ENCODE measurements around the gene CNTFR. TPM values are rescaled to one million over a fixed set of nuclear protein-coding genes. Genes with fewer than 3 reads are reported as not detected.

Gene CNTFR
- total RNA-seq, 4 donors from 2014 or later, result 41.9 to 81.5 (median 60.4) TPM

- ATAC-seq (ENCODE audit: low FRiP score) (no peak), DNase-seq (ENCODE audit: low spot score) (no peak)
- no peak for TF ChIP-seq CTCF (IDR thresholded peaks at IDR 0.05)
Observed at GRCh38 chr9:34579104-34579807, 10.3 kb downstream of the CNTFR start.

- TF ChIP-seq CTCF (IDR thresholded peaks at IDR 0.05), result no peak
- ATAC-seq (ENCODE audit: low FRiP score), result peak; percentile 48
- no peak for DNase-seq (ENCODE audit: low spot score)
Observed at GRCh38 chr9:34578241-34579103, 11.1 kb downstream of the CNTFR start.

- no peak for TF ChIP-seq CTCF (IDR thresholded peaks at IDR 0.05)
- DNase-seq (ENCODE audit: low spot score) (no peak), ATAC-seq (ENCODE audit: low FRiP score) (no peak)
Observed at GRCh38 chr9:34577400-34578240, 11.9 kb downstream of the CNTFR start.

- DNase-seq (ENCODE audit: low spot score) (no peak), ATAC-seq (ENCODE audit: low FRiP score) (no peak)
- TF ChIP-seq CTCF (IDR thresholded peaks at IDR 0.05), result no peak
Observed at GRCh38 chr9:34576597-34577399, 12.7 kb downstream of the CNTFR start.

GRCh38 chr9:34575862-34576596 lies 13.5 kb downstream of the CNTFR start:
- no peak for DNase-seq (ENCODE audit: low spot score)
- ATAC-seq (ENCODE audit: low FRiP score), result no peak

More at GRCh38 chr9:34575862-34576596, 13.5 kb downstream of the CNTFR start:
- TF ChIP-seq CTCF (IDR thresholded peaks at IDR 0.05), result no peak
